Body of pancreas (tissue), 4 donors: Measurements from ENCODE around the gene SKP1.

ENCODE experiments used
- CTCF ChIP-seq, 7 experiments: fragments of 450-650 bp in 4 of 7; fragments of 200-600 bp in 3 of 7; sonication (generic) in 3 of 7; IDR thresholded peaks; one replicate each; pipeline ENCODE4 v1.5.1; 2016 to 2019; ENCODE audit warnings: antibody characterized with exemption in 7 of 7
- POLR2A ChIP-seq, 3 donors: fragments of 450-650 bp; IDR thresholded peaks; one replicate each; pipeline ENCODE4 v1.6.1; 2016; ENCODE audit warnings: antibody characterized with exemption in 3 of 3, mild to moderate bottlenecking in 2 of 3

GRCh38 chr5:134145041-134145757, 31.6 kb downstream of the SKP1 start:
- TF ChIP-seq POLR2A (IDR thresholded peaks at IDR 0.05) (no peak), CTCF (IDR thresholded peaks at IDR 0.05) (no peak)
